Measurements from ENCODE around the gene MRGPRG. TPM values are rescaled to one million over a fixed set of nuclear protein-coding genes. Genes with fewer than 3 reads are reported as not detected.

Gene MRGPRG
- total RNA-seq, 1 experiment from 2014 or later = not detected

GRCh38 chr11:3174387-3174786, 44.2 kb downstream of the MRGPRG start:
- Histone ChIP-seq H3K36me3 (ENCODE audit: insufficient read depth, low read length, poor library complexity, severe bottlenecking) (no peaks in the 10 kb centered on the region), H3K4me3 (ENCODE audit: low read depth, low read length, poor library complexity, severe bottlenecking) (no peak overlapping the region), H3K9me3 (ENCODE audit: low read depth, low read length, poor library complexity, severe bottlenecking) (peaks cover 11% of the 10 kb centered on the region), H3K4me1 (ENCODE audit: insufficient read depth, low read length, poor library complexity, severe bottlenecking) (peaks cover 3% of the 10 kb centered on the region), H3K27me3 (replicated peaks; ENCODE audit: insufficient read depth, low read depth, low read length, poor library complexity) (no peaks in the 10 kb centered on the region), H3K27ac (ENCODE audit: low read depth, low read length, poor library complexity, severe bottlenecking) (no peak overlapping the region)
- ChIA-PET CTCF (no interaction called here), POLR2A (ENCODE audit: low non-redundant PET) (no interaction called here)
- DNase-seq (ENCODE audit: low spot score) = no peak
- intact Hi-C loops (cut with micrococcal nuclease; ENCODE audit: unreplicated experiment) = no loop called here
- TF ChIP-seq EZH2 (IDR thresholded peaks at IDR 0.05; ENCODE audit: borderline replicate concordance, low read depth, low read length, poor library complexity, severe bottlenecking) (no peak), CTCF (conservative IDR thresholded peaks at IDR 0.05; ENCODE audit: low read depth, low read length) (no peak)
- BruUV-seq (replicated peaks) = no TSS peak

GRCh38 chr11:3173795-3174194, 44.8 kb downstream of the MRGPRG start:
- H3K27me3 ChIP-seq (replicated peaks; ENCODE audit: insufficient read depth, low read depth, low read length, poor library complexity) = no peaks in the 10 kb centered on the region
- ChIA-PET CTCF (no interaction called here), POLR2A (ENCODE audit: low non-redundant PET) (no interaction called here)
- no TSS peak for BruUV-seq (replicated peaks)
- H3K36me3 ChIP-seq (ENCODE audit: insufficient read depth, low read length, poor library complexity, severe bottlenecking) = no peaks in the 10 kb centered on the region
- no peak overlapping the region for H3K4me3 ChIP-seq (ENCODE audit: low read depth, low read length, poor library complexity, severe bottlenecking)
- no peak overlapping the region for H3K27ac ChIP-seq (ENCODE audit: low read depth, low read length, poor library complexity, severe bottlenecking)
- peaks cover 11% of the 10 kb centered on the region for H3K9me3 ChIP-seq (ENCODE audit: low read depth, low read length, poor library complexity, severe bottlenecking)
- intact Hi-C loops (cut with micrococcal nuclease; ENCODE audit: unreplicated experiment) = no loop called here
- TF ChIP-seq CTCF (conservative IDR thresholded peaks at IDR 0.05; ENCODE audit: low read depth, low read length) = no peak
- no peak for TF ChIP-seq EZH2 (IDR thresholded peaks at IDR 0.05; ENCODE audit: borderline replicate concordance, low read depth, low read length, poor library complexity, severe bottlenecking)
- DNase-seq (ENCODE audit: low spot score) = no peak
- peaks cover 4% of the 10 kb centered on the region for H3K4me1 ChIP-seq (ENCODE audit: insufficient read depth, low read length, poor library complexity, severe bottlenecking)

- no peak for DNase-seq (ENCODE audit: low spot score)
- Histone ChIP-seq H3K4me3 (ENCODE audit: low read depth, low read length, poor library complexity, severe bottlenecking) (no peak overlapping the region), H3K27me3 (replicated peaks; ENCODE audit: insufficient read depth, low read depth, low read length, poor library complexity) (no peaks in the 10 kb centered on the region), H3K36me3 (ENCODE audit: insufficient read depth, low read length, poor library complexity, severe bottlenecking) (no peaks in the 10 kb centered on the region), H3K4me1 (ENCODE audit: insufficient read depth, low read length, poor library complexity, severe bottlenecking) (peaks cover 4% of the 10 kb centered on the region), H3K27ac (ENCODE audit: low read depth, low read length, poor library complexity, severe bottlenecking) (no peak overlapping the region), H3K9me3 (ENCODE audit: low read depth, low read length, poor library complexity, severe bottlenecking) (peaks cover 9% of the 10 kb centered on the region)
- ChIA-PET CTCF (no interaction called here), POLR2A (ENCODE audit: low non-redundant PET) (no interaction called here)
- intact Hi-C loops (cut with micrococcal nuclease; ENCODE audit: unreplicated experiment) = no loop called here
- no TSS peak for BruUV-seq (replicated peaks)
- TF ChIP-seq EZH2 (IDR thresholded peaks at IDR 0.05; ENCODE audit: borderline replicate concordance, low read depth, low read length, poor library complexity, severe bottlenecking) = no peak
- no peak for TF ChIP-seq CTCF (conservative IDR thresholded peaks at IDR 0.05; ENCODE audit: low read depth, low read length)
Observed at GRCh38 chr11:3171931-3172560, 46.6 kb downstream of the MRGPRG start.
